Hair follicle dermal papilla cell (primary cell): ENCODE data around the gene TEX38. TPM values are rescaled to one million over a fixed set of nuclear protein-coding genes. Genes with fewer than 3 reads are reported as not detected.

Source experiments
- total RNA-seq: library from RNA; depleted of rRNA; stranded (reverse); fragments of >200 nt; gene quantifications from 2 replicates; pipeline ENCODE4 v1.2.3, GENCODE V29; 2012

TEX38 gene
- not detected in 2 replicates for total RNA-seq

DNA sequence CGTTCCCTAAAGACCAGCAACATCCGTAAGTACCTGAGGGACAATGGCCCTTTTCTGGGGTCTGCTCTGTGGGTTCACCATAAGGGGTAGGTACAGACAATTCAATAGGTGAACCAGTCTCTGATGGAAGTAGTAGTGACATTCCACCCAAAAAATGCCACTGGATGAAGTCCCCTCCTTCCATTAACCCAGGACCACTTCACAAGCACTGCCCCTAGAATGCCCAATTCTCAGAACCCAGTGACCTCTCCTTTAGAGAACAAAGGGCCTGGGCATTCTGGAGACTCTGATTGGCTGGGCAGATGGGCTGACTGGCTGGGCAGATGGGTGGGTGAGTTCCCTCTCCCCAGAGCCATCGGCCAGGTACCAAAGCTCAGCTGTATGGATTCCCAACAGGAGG, at the start of gene TEX38:
Gene TEX38 (plus strand): TSS at position 301 of the 400 bp plus-strand sequence. CDS start 81 bp downstream, at position 382.

DNA sequence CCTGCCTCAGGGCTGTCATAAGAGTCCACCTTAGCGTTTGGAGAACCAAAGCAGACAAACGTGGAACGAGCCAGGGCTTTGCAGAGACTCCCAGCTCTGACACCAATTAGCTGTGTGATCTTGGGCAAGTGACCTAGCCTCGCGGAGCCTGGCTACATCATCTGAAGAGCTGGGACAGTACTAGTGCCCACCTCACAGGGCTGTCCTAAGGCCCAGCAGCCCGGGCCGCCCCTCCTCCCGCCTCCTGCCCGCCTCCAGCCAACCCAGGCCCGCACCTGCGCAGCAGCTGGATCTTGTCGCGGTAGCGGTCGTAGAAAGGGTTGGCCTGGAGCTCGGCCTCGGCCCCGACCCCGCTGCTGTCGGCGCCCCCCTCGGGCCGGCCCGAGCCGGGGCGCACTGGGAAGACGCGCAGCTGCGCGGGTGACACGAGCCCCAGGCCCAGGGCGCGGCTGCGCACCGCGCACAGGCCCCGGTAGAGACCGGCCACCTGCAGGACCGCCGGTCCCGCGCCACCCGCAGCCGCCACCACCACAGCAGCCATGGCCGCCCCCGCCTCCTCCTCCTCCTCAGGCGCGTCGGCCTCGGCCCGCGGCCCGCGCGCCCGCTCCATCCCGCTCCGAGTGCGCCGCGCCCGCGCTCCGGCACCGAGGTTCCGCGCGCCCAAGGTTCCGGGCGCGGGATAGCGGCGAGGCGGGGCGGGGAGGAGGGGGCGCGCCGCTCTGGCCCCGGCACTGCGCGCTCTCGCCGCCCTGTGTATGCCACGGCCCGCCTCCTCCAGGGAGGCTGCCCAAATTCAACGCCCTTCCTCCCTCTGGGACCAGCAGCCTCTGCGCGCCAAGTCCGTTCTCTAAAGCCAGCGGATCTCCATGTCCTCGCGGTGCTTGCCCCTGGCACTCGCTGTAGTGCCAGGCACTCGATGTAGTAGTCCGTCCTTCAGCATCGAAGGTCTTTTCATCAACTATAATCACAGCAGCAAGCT, 3.6 kb upstream of the TEX38 start, which contains the start of gene ATPAF1:
Gene ATPAF1 (minus strand): TSS at position 583 of the 979 bp plus-strand sequence. CDS start 42 bp downstream, at position 541.

DNA sequence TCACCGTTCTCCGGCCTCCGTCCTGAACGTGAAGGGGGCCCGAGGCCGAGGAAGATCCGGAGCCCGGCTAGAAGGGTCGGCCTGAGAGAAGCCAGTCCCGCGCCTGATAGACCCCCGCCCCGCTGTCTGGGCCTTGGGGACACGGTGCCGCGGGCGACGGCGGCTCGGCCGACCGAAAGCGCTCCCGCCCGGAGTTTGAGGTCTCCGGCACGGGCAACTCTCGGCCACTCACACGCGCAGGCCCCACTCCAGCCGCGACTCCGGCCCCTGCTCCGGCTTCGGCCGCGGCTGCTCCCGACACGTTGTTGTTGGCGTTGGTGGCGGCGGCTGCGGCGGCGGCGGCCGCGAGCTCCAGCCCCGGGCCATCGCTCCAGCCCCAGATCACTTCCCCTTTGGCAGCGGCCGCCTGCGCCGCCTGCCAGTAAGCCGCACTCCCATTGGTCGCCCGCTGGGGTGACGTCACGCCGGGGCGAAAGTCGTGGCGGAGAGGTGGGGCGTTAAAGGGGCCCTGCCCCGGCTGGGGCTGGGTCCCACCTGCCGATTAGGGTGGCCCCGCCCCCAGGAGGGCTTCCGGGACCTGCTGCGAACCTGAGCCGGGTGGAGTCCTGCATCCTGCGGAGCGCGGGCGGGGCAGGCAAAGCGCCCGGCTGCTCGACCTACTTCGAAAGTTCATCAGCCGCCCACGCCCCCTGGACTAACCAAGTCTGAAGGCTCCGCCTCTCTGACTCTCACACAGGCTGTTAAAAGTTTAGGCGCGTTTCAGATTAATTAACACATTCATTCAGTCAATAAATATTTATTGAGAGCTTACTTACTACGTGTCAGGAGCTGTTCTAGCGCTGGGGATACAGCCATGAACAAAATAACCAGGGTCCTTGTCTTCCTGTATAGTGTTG, 47.3 kb downstream of the TEX38 start, which contains the start of gene EFCAB14:
Gene EFCAB14 (minus strand): TSS at position 388 of the 896 bp plus-strand sequence. CDS start 1,027 bp downstream, outside the sequence.

Other genes starting within 250 kb of the TEX38 start
- gene DMBX1, start 182.0 kb upstream of the TEX38 start, total RNA-seq: not detected in 2 replicates
- gene KNCN, start 120.2 kb upstream of the TEX38 start, total RNA-seq: not detected in 2 replicates
- gene MKNK1, start 67.6 kb upstream of the TEX38 start, total RNA-seq: 25.5 and 27.1 TPM in 2 replicates
- gene MOB3C, start 55.0 kb upstream of the TEX38 start, total RNA-seq: 13.4 and 16.7 TPM in 2 replicates
- gene ATPAF1, start 3.5 kb upstream of the TEX38 start, total RNA-seq: 46.1 and 47.1 TPM in 2 replicates
- 63.4 and 66.2 TPM in 2 replicates for gene EFCAB14, start 47.3 kb downstream of the TEX38 start, total RNA-seq
- gene CYP4B1, start 127.2 kb downstream of the TEX38 start, total RNA-seq: not detected in 2 replicates